Brain microvascular endothelial cell (primary cell): Measurements from ENCODE around the gene BUD13.

Experiments used
- DNase-seq: peaks from one replicate; pipeline ENCODE4 v3.0.0-alpha.2; 2020
- H3K27ac ChIP-seq: fragments of 250-450 bp; sonication (Bioruptor Pico); 2 replicates; pipeline ENCODE4 v1.5.1; 2020; ENCODE audit warnings: mild to moderate bottlenecking, moderate library complexity
- H3K27me3 ChIP-seq: fragments of 250-450 bp; sonication (Bioruptor Pico); replicated peaks from 2 replicates; pipeline ENCODE4 v1.5.1; 2020; ENCODE audit warnings: mild to moderate bottlenecking
- H3K36me3 ChIP-seq: fragments of 250-450 bp; sonication (Bioruptor Pico); replicated peaks from 2 replicates; pipeline ENCODE4 v1.5.1; 2020; ENCODE audit warnings: mild to moderate bottlenecking
- H3K4me3 ChIP-seq: 2 replicates; pipeline ENCODE4 v1.5.1; 2011; ENCODE audit warnings: low read depth, mild to moderate bottlenecking, control low read depth, low read length, moderate library complexity
- in situ Hi-C: cut with HindIII; loops from 2 replicates; pipeline ENCODE4 v1.10.0; 2017; ENCODE audit warnings: low sequenced_read_pairs, low pct_ligation_motif_present
- TF ChIP-seq, protein P1 (sequence below): IDR thresholded peaks from 2 replicates; pipeline ENCODE4 v1.5.1; 2011; ENCODE audit warnings: low read depth, mild to moderate bottlenecking, moderate library complexity, low read length, control low read depth, inconsistent platforms; ENCODE audit errors: missing control alignments

BUD13 gene

GRCh38 chr11:116776522-116776984, 3.8 kb upstream of the BUD13 start:
- Histone ChIP-seq H3K27me3 (no peaks in the 10 kb centered on the region), H3K27ac (no peak overlapping the region), H3K4me3 (no peak overlapping the region), H3K36me3 (peaks cover 33% of the 10 kb centered on the region)
- in situ Hi-C loops = no loop called here
- no peak for DNase-seq
- TF ChIP-seq, protein P1, sequence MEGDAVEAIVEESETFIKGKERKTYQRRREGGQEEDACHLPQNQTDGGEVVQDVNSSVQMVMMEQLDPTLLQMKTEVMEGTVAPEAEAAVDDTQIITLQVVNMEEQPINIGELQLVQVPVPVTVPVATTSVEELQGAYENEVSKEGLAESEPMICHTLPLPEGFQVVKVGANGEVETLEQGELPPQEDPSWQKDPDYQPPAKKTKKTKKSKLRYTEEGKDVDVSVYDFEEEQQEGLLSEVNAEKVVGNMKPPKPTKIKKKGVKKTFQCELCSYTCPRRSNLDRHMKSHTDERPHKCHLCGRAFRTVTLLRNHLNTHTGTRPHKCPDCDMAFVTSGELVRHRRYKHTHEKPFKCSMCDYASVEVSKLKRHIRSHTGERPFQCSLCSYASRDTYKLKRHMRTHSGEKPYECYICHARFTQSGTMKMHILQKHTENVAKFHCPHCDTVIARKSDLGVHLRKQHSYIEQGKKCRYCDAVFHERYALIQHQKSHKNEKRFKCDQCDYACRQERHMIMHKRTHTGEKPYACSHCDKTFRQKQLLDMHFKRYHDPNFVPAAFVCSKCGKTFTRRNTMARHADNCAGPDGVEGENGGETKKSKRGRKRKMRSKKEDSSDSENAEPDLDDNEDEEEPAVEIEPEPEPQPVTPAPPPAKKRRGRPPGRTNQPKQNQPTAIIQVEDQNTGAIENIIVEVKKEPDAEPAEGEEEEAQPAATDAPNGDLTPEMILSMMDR = no peak

- Histone ChIP-seq H3K36me3 (peaks cover 28% of the 10 kb centered on the region), H3K27me3 (no peaks in the 10 kb centered on the region), H3K4me3 (no peak overlapping the region), H3K27ac (no peak overlapping the region)
- TF ChIP-seq, protein P1 = no peak
- DNase-seq = no peak
- in situ Hi-C loops = no loop called here
Measured at GRCh38 chr11:116775975-116776374, 3.2 kb upstream of the BUD13 start.

- TF ChIP-seq, protein P1 = no peak
- DNase-seq = no peak
- in situ Hi-C loops = no loop called here
- Histone ChIP-seq H3K36me3 (peaks cover 22% of the 10 kb centered on the region), H3K27me3 (no peaks in the 10 kb centered on the region), H3K4me3 (no peak overlapping the region), H3K27ac (no peak overlapping the region)
Measured at GRCh38 chr11:116774661-116775060, 1.9 kb upstream of the BUD13 start.

- Histone ChIP-seq H3K27me3 (no peaks in the 10 kb centered on the region), H3K4me3 (peak overlapping the region; percentile 87), H3K27ac (peak overlapping the region; percentile 44), H3K36me3 (peaks cover 17% of the 10 kb centered on the region)
- peak; percentile 48 for DNase-seq
- in situ Hi-C loops = no loop called here
- TF ChIP-seq, protein P1 = no peak
Measured at GRCh38 chr11:116773203-116774097, 663 bp upstream of the BUD13 start.

DNA sequence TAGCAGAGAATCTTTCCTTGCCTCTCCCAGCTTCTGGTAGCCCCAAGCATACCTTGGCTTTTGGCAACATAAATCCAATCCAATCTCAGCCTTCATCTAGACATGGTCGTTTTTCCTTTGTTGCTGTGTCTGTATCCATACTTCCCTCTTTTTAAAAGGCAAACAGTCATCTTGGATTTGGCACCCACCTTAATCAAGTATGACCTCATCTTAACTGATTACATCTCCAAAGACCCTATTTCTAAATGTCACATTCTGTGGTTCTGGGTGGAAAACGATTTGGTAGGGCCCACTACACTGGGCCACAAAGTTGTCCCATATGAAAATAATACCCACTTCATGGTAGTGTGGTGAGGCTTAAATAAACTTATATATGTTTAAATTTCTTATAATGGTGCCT, 852 bp downstream of the BUD13 start:
- H3K4me3 ChIP-seq = peak overlapping the region; percentile 87
- DNase-seq = no peak
- peaks cover 8% of the 10 kb centered on the region for H3K36me3 ChIP-seq
- TF ChIP-seq, protein P1 = no peak
- no peaks in the 10 kb centered on the region for H3K27me3 ChIP-seq
- in situ Hi-C loops = no loop called here
- no peak overlapping the region for H3K27ac ChIP-seq
